A549 (cell line): ENCODE results near the gene FBLN1.
A peak's percentile ranks its signal among the peaks of the same experiment; 100 is the strongest.

Experiments
- EP300 ChIP-seq, 2 experiments: fragments of >200 bp; sonication (Bioruptor Twin); formaldehyde crosslinking; IDR thresholded peaks; 2 replicates in 1 of 2; 3 replicates in 1 of 2; pipeline ENCODE4 v1.6.1; 2016 to 2017
- GATA3 ChIP-seq: IDR thresholded peaks from 2 replicates; pipeline ENCODE4 v1.6.1; 2012; ENCODE audit warnings: borderline replicate concordance
- KDM1A ChIP-seq: fragments of 200-600 bp; sonication (generic); IDR thresholded peaks from 2 replicates; pipeline ENCODE4 v1.6.1; 2016; ENCODE audit warnings: low read depth, mild to moderate bottlenecking
- KDM5A ChIP-seq: fragments of 200-600 bp; sonication (generic); IDR thresholded peaks from 2 replicates; pipeline ENCODE4 v1.6.1; 2016; ENCODE audit warnings: antibody characterized with exemption, mild to moderate bottlenecking
- NFE2L2 ChIP-seq: fragments of 150-350 bp; conservative IDR thresholded peaks from 2 replicates; pipeline ENCODE4 v1.6.1; 2014; ENCODE audit warnings: low read length
- POLR2A ChIP-seq: IDR thresholded peaks from 2 replicates; pipeline ENCODE4 v1.6.1; 2012; ENCODE audit warnings: mild to moderate bottlenecking, low read length
- RAD21 ChIP-seq, 2 experiments: fragments of >200 bp in 1 of 2; sonication (Bioruptor Twin) in 1 of 2; formaldehyde crosslinking in 1 of 2; IDR thresholded peaks in 1 of 2; conservative IDR thresholded peaks in 1 of 2; 2 replicates in 1 of 2; 3 replicates in 1 of 2; pipeline ENCODE4 v1.6.1; 2012 to 2018; ENCODE audit warnings: inconsistent platforms in 1 of 2
- RCOR1 ChIP-seq: fragments of 150-350 bp; IDR thresholded peaks from 2 replicates; pipeline ENCODE4 v1.6.1; 2014; ENCODE audit warnings: antibody characterized with exemption, low read length, low read depth
- TP53 ChIP-seq: fragments of 250-450 bp; sonication (Bioruptor Pico); IDR thresholded peaks from 2 replicates; pipeline ENCODE4 v1.5.0; 2021; ENCODE audit warnings: mild to moderate bottlenecking, moderate library complexity
- ZFP36 ChIP-seq: fragments of 450-650 bp; IDR thresholded peaks from 2 replicates; pipeline ENCODE4 v1.6.1; 2014; ENCODE audit warnings: borderline replicate concordance; ENCODE audit not compliant: partially characterized antibody
- TF ChIP-seq, protein P1 (sequence below): fragments of 200-600 bp; sonication (generic); IDR thresholded peaks from 2 replicates; pipeline ENCODE4 v1.6.1; 2016; ENCODE audit warnings: antibody characterized with exemption, mild to moderate bottlenecking, moderate library complexity
- TF ChIP-seq, protein P2 (sequence below): fragments of >200 bp; sonication (Bioruptor Twin); formaldehyde crosslinking; IDR thresholded peaks from 3 replicates; pipeline ENCODE4 v1.5.1; 2016
- TF ChIP-seq, protein P3 (sequence below): IDR thresholded peaks from 2 replicates; pipeline ENCODE4 v1.6.1; 2012

DNA sequence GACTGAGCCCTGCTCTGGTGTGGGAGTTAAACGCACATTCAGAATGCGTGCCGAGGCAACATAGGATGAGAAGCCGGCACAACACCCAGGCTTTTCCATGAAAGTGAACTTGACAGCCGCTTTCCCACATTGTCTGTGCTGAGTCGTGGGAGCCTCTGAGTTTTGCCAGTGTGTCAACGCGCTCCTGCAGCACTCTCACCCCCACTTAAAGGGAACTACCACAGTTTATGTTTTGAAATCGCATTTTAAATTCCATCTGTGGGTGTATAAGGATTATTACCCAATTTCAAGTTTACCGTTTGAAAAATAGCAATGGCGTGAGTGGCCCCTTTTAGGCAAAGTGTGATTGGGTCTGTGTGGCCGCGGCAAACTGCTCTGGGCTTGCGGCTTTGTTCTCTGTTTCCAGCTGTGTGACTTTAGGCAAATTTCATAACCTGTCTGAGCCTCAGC is 81.5 kb downstream of the FBLN1 start:
- TF ChIP-seq ZFP36 (no peak), NFE2L2 (no peak), POLR2A (no peak), TP53 (no peak), EP300 (IDR thresholded peaks at IDR 0.05) (no peak), RCOR1 (no peak), KDM1A (no peak), KDM5A (no peak), GATA3 (no peak), RAD21 (conservative IDR thresholded peaks at IDR 0.05 in 1 of 2, IDR thresholded peaks at IDR 0.05 in 1 of 2) (no peak)
- TF ChIP-seq, protein P1, sequence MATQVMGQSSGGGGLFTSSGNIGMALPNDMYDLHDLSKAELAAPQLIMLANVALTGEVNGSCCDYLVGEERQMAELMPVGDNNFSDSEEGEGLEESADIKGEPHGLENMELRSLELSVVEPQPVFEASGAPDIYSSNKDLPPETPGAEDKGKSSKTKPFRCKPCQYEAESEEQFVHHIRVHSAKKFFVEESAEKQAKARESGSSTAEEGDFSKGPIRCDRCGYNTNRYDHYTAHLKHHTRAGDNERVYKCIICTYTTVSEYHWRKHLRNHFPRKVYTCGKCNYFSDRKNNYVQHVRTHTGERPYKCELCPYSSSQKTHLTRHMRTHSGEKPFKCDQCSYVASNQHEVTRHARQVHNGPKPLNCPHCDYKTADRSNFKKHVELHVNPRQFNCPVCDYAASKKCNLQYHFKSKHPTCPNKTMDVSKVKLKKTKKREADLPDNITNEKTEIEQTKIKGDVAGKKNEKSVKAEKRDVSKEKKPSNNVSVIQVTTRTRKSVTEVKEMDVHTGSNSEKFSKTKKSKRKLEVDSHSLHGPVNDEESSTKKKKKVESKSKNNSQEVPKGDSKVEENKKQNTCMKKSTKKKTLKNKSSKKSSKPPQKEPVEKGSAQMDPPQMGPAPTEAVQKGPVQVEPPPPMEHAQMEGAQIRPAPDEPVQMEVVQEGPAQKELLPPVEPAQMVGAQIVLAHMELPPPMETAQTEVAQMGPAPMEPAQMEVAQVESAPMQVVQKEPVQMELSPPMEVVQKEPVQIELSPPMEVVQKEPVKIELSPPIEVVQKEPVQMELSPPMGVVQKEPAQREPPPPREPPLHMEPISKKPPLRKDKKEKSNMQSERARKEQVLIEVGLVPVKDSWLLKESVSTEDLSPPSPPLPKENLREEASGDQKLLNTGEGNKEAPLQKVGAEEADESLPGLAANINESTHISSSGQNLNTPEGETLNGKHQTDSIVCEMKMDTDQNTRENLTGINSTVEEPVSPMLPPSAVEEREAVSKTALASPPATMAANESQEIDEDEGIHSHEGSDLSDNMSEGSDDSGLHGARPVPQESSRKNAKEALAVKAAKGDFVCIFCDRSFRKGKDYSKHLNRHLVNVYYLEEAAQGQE, result no peak
- TF ChIP-seq, protein P2, sequence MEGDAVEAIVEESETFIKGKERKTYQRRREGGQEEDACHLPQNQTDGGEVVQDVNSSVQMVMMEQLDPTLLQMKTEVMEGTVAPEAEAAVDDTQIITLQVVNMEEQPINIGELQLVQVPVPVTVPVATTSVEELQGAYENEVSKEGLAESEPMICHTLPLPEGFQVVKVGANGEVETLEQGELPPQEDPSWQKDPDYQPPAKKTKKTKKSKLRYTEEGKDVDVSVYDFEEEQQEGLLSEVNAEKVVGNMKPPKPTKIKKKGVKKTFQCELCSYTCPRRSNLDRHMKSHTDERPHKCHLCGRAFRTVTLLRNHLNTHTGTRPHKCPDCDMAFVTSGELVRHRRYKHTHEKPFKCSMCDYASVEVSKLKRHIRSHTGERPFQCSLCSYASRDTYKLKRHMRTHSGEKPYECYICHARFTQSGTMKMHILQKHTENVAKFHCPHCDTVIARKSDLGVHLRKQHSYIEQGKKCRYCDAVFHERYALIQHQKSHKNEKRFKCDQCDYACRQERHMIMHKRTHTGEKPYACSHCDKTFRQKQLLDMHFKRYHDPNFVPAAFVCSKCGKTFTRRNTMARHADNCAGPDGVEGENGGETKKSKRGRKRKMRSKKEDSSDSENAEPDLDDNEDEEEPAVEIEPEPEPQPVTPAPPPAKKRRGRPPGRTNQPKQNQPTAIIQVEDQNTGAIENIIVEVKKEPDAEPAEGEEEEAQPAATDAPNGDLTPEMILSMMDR, result no peak
- TF ChIP-seq, protein P3, sequence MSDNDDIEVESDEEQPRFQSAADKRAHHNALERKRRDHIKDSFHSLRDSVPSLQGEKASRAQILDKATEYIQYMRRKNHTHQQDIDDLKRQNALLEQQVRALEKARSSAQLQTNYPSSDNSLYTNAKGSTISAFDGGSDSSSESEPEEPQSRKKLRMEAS, result peak; percentile 17; the same call in 1 of the 2 replicates
